ENCODE results near the gene DGKZ. TPM values are rescaled to one million over a fixed set of nuclear protein-coding genes. Genes with fewer than 3 reads are reported as not detected.

DGKZ gene
- total and polyA plus RNA-seq, 4 donors = 15.8 to 61.1 (median 34.8) TPM

GRCh38 chr11:46385169-46386004 lies 38.1 kb downstream of the DGKZ start:
- no peaks in the 10 kb centered on the region for H3K4me1 ChIP-seq (ENCODE audit: control insufficient read depth in 1 of 2, insufficient read depth in 2 of 2, low read length in 2 of 2)
- intact Hi-C loops (cut with DNase I) = loop anchor here in 1 of 2 donors (5.0 kb wide), 1 partner anchor 152 kb away; no protein-coding TSS in a partner anchor
- no peak overlapping the region for H3K4me3 ChIP-seq (ENCODE audit: low read length in 2 of 2)
- H3K36me3 ChIP-seq (ENCODE audit: control insufficient read depth in 1 of 2, insufficient read depth in 2 of 2, low read length in 1 of 2) = no peaks in the 10 kb centered on the region
- no peaks in the 10 kb centered on the region for H3K9me3 ChIP-seq (ENCODE audit: control insufficient read depth, low read length)
- no peak overlapping the region for H3K27ac ChIP-seq (ENCODE audit: low read depth in 1 of 2, low read length in 2 of 2)
- H3K27me3 ChIP-seq (ENCODE audit: control insufficient read depth in 1 of 2, insufficient read depth in 2 of 2, low read length in 1 of 2) = no peaks in the 10 kb centered on the region
- DNase-seq (no peak), ATAC-seq (ENCODE audit: low FRiP score) (no peak)
- 96 to 97% methylated on average over 47 of the region's 47 CpGs for WGBS, 2 donors

GRCh38 chr11:46386005-46386578 lies 38.8 kb downstream of the DGKZ start:
- H3K4me3 ChIP-seq (ENCODE audit: low read length in 2 of 2) = no peak overlapping the region
- no peaks in the 10 kb centered on the region for H3K36me3 ChIP-seq (ENCODE audit: control insufficient read depth in 1 of 2, insufficient read depth in 2 of 2, low read length in 1 of 2)
- no peak overlapping the region for H3K27ac ChIP-seq (ENCODE audit: low read depth in 1 of 2, low read length in 2 of 2)
- H3K27me3 ChIP-seq (ENCODE audit: control insufficient read depth in 1 of 2, insufficient read depth in 2 of 2, low read length in 1 of 2) = no peaks in the 10 kb centered on the region
- ATAC-seq (ENCODE audit: low FRiP score) (no peak), DNase-seq (no peak)
- intact Hi-C loops (cut with DNase I) = loop anchor here in 1 of 2 donors (5.0 kb wide), 1 partner anchor 151 kb away; no protein-coding TSS in a partner anchor
- 97 to 98% methylated on average over 25 of the region's 25 CpGs for WGBS, 2 donors
- no peaks in the 10 kb centered on the region for H3K9me3 ChIP-seq (ENCODE audit: control insufficient read depth, low read length)
- H3K4me1 ChIP-seq (ENCODE audit: control insufficient read depth in 1 of 2, insufficient read depth in 2 of 2, low read length in 2 of 2) = no peaks in the 10 kb centered on the region

DNA sequence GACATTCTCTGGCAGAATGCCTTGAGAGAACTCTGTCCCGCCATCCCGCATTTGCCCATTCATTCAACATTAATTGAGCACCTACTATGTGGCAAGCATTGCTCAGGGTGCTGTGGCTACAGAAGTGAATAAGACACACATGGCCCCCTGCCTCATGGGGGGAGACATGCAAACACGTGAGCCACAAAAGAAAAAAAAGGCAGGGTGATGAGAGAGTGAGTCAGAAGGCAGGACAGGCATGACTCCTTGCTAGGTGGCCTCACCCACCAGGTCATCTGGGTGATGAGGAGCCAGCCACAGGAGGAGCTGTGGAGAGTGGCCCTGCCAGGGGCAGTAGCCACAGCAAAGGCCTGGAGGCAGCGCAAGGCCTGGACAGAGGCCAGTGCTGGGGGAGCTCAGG lies 39.4 kb downstream of the DGKZ start:
- no peaks in the 10 kb centered on the region for H3K9me3 ChIP-seq (ENCODE audit: control insufficient read depth, low read length)
- H3K27me3 ChIP-seq (ENCODE audit: control insufficient read depth in 1 of 2, insufficient read depth in 2 of 2, low read length in 1 of 2) = no peaks in the 10 kb centered on the region
- H3K4me1 ChIP-seq (ENCODE audit: control insufficient read depth in 1 of 2, insufficient read depth in 2 of 2, low read length in 2 of 2) = no peaks in the 10 kb centered on the region
- 89% methylated on average over 4 of the region's 4 CpGs for WGBS, 2 donors
- H3K36me3 ChIP-seq (ENCODE audit: control insufficient read depth in 1 of 2, insufficient read depth in 2 of 2, low read length in 1 of 2) = no peaks in the 10 kb centered on the region
- ATAC-seq (ENCODE audit: low FRiP score) = no peak
- intact Hi-C loops (cut with DNase I) = loop anchor here in 1 of 2 donors (5.0 kb wide), 1 partner anchor 151 kb away; no protein-coding TSS in a partner anchor
- no peak for DNase-seq
- H3K27ac ChIP-seq (ENCODE audit: low read depth in 1 of 2, low read length in 2 of 2) = no peak overlapping the region
- H3K4me3 ChIP-seq (ENCODE audit: low read length in 2 of 2) = no peak overlapping the region

GRCh38 chr11:46387456-46387855 lies 40.2 kb downstream of the DGKZ start:
- Histone ChIP-seq H3K9me3 (ENCODE audit: control insufficient read depth, low read length) (no peaks in the 10 kb centered on the region), H3K4me3 (ENCODE audit: low read length in 2 of 2) (no peak overlapping the region), H3K36me3 (ENCODE audit: control insufficient read depth in 1 of 2, insufficient read depth in 2 of 2, low read length in 1 of 2) (no peaks in the 10 kb centered on the region), H3K4me1 (ENCODE audit: control insufficient read depth in 1 of 2, insufficient read depth in 2 of 2, low read length in 2 of 2) (no peaks in the 10 kb centered on the region), H3K27me3 (ENCODE audit: control insufficient read depth in 1 of 2, insufficient read depth in 2 of 2, low read length in 1 of 2) (no peaks in the 10 kb centered on the region), H3K27ac (ENCODE audit: low read depth in 1 of 2, low read length in 2 of 2) (no peak overlapping the region)
- intact Hi-C loops (cut with DNase I) = loop anchor here in 1 of 2 donors (5.0 kb wide), 1 partner anchor 150 kb away; no protein-coding TSS in a partner anchor
- DNase-seq (no peak), ATAC-seq (ENCODE audit: low FRiP score) (no peak)
- 72 to 83% methylated on average over 5 of the region's 5 CpGs for WGBS, 2 donors

DNA sequence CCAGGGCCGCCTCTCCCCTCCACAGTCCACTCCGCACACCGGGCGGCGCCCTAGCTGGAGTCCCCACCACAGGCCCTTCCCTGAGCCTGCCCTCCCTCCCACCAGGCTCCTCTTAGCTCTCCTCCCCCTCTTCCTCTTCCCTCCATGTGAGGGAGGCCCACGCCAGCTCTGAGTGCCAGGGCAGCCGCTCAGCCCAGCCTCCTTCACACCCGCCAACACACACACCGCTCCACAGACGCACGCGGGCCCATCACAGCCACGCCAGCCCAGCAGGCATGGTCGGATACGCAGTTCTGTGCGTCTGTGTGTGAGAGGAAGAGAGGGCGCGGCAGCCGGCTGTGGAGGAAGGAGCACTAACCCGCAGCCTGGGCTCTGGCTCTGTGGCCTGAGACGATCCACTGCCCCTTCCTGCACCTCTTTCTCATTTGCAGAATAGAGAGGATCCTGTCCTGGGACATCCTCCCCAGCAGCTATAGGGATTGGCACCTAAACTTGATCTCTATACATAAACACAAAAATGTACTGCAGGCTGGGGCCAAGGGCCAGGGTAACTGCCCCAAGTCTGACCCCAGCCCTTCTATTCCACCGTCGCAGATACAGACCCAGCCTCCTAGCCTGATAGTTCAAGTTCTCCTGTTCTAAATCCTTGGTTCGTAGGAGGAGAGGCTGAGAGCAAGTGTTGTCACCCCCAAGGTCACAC lies 40.8 kb downstream of the DGKZ start:
- whole genome bisulfite sequencing, 2 donors = 7 to 10% methylated on average over 24 of the region's 24 CpGs
- no peak for ATAC-seq (ENCODE audit: low FRiP score)

GRCh38 chr11:46388619-46389449 lies 41.6 kb downstream of the DGKZ start:
- DNase-seq (no peak), ATAC-seq (ENCODE audit: low FRiP score) (no peak)
- Histone ChIP-seq H3K4me3 (ENCODE audit: low read length in 2 of 2) (no peak overlapping the region), H3K9me3 (ENCODE audit: control insufficient read depth, low read length) (no peaks in the 10 kb centered on the region), H3K36me3 (ENCODE audit: control insufficient read depth in 1 of 2, insufficient read depth in 2 of 2, low read length in 1 of 2) (no peaks in the 10 kb centered on the region), H3K27me3 (ENCODE audit: control insufficient read depth in 1 of 2, insufficient read depth in 2 of 2, low read length in 1 of 2) (no peaks in the 10 kb centered on the region), H3K27ac (ENCODE audit: low read depth in 1 of 2, low read length in 2 of 2) (no peak overlapping the region), H3K4me1 (ENCODE audit: control insufficient read depth in 1 of 2, insufficient read depth in 2 of 2, low read length in 2 of 2) (no peaks in the 10 kb centered on the region)
- WGBS, 2 donors = 7% methylated on average over 21 of the region's 21 CpGs
- intact Hi-C loops (cut with DNase I) = loop anchor here (2.0 to 5.0 kb wide), 2 partner anchors 148 kb away; no protein-coding TSS in a partner anchor

More for the DNA sequence above, 40.8 kb downstream of the DGKZ start:
- no peaks in the 10 kb centered on the region for H3K9me3 ChIP-seq (ENCODE audit: control insufficient read depth, low read length)
- H3K4me1 ChIP-seq (ENCODE audit: control insufficient read depth in 1 of 2, insufficient read depth in 2 of 2, low read length in 2 of 2) = no peaks in the 10 kb centered on the region
- intact Hi-C loops (cut with DNase I) = loop anchor here (2.0 to 5.0 kb wide), 2 partner anchors 149 kb away; no protein-coding TSS in a partner anchor
- no peak overlapping the region for H3K4me3 ChIP-seq (ENCODE audit: low read length in 2 of 2)
- no peaks in the 10 kb centered on the region for H3K36me3 ChIP-seq (ENCODE audit: control insufficient read depth in 1 of 2, insufficient read depth in 2 of 2, low read length in 1 of 2)
- H3K27me3 ChIP-seq (ENCODE audit: control insufficient read depth in 1 of 2, insufficient read depth in 2 of 2, low read length in 1 of 2) = no peaks in the 10 kb centered on the region
- H3K27ac ChIP-seq (ENCODE audit: low read depth in 1 of 2, low read length in 2 of 2) = no peak overlapping the region
- DNase-seq = no peak

DNA sequence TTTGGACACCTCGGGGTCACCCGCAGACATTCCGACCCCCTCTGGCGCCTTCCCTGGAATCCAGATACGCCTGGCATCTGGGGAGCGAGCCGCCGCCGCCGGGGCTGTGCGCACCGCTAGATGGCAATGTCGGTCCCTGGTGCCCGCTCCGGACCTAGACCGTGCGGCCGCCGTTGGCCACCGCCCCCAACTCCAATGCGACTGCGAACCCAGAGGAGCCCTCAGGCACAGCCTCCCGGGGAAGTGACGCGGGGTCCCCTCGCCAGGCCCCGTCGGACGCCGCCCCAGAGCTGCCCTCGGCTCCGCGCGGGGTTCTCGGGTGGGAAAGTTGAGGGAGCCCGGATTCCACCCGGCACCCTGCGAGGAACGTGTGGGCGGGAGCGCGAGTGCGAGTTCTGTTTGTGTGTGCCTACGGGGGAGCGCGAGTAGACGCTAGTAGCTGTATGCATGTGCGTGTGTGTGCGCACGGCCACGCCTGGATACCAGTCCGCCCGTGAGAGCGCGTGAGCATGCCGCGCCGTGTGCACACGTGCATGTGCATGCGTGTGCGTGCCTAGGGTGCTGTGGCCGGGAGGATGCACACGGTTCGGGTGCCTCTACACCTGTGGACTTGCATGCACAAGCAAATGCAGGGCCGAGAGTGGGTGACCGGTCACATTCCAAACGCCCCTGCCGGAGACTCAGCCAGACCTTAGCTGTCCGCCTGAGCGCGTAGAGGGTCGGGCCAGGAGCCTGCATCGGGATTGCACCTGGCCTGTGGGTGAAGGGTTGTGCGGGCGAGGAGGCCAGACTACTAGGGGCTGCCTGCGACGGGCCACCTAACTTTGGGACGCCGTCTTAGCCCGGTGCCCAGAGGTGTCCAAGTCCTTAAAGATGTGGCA lies 42.4 kb downstream of the DGKZ start:
- intact Hi-C loops (cut with DNase I) = loop anchor here (2.0 to 5.0 kb wide), 3 partner anchors 147 to 228 kb away; partner anchors contain the start of genes ATG13 (in 1 of the 2) and HARBI1 (in 1 of the 2)
- ATAC-seq (ENCODE audit: low FRiP score) (peak; percentile 76), DNase-seq (peak; percentile 81 to 92)
- H3K4me1 ChIP-seq (ENCODE audit: control insufficient read depth in 1 of 2, insufficient read depth in 2 of 2, low read length in 2 of 2) = no peaks in the 10 kb centered on the region
- no peak overlapping the region for H3K4me3 ChIP-seq (ENCODE audit: low read length in 2 of 2)
- no peaks in the 10 kb centered on the region for H3K27me3 ChIP-seq (ENCODE audit: control insufficient read depth in 1 of 2, insufficient read depth in 2 of 2, low read length in 1 of 2)
- H3K9me3 ChIP-seq (ENCODE audit: control insufficient read depth, low read length) = no peaks in the 10 kb centered on the region
- 1 to 2% methylated on average over 69 to 80 of the region's 80 CpGs for WGBS, 2 donors
- H3K36me3 ChIP-seq (ENCODE audit: control insufficient read depth in 1 of 2, insufficient read depth in 2 of 2, low read length in 1 of 2) = no peaks in the 10 kb centered on the region
- H3K27ac ChIP-seq (ENCODE audit: low read depth in 1 of 2, low read length in 2 of 2) = no peak overlapping the region
